ENCODE measurements around the gene OR2T27.
"Not testable (repeated sequence)": the region's sequence is repeated elsewhere in the genome, so short reads cannot be mapped to it uniquely, and the experiment has no call there.

DNA sequence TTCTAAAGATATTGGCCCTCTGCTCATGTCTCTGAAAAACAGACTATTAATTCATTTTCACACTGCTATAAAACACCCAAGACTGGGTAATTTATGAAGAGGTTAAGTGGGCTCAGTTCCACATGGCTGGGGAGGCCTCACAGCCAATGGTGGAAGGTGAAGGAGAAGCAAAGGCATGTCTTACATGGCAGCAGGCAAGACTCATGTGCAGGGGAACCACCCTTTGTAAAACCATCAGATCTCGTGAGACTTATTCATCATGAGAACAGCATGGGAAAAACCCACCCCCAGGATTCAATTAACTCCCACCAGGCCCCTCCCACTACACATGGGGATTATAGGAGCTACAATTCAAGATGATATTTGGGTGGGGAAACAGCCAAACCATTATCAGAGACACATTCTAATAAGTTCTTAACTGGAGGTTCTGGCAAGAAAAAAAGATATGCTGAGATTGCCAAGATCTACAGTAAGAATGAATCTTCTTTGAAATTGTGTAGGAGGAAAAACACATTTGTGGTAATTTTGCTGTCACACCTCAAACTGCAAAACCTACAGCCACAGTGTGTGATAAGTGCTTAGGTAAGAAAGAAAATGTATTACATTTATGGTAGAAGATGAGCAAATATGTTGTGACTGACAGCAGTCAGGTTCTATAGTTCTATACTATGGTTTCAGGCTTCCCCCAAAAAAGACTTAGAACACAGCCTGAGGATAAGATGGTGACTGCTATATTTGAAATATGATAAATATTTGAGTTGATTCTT lies 6.4 kb downstream of the OR2T27 start:
- TF ChIP-seq CTCF, POLR2A (IDR thresholded peaks at IDR 0.05): not testable (repeated sequence)
